Peyer's patch (tissue), 4 donors: ENCODE results near the gene NANOS3. TPM values are rescaled to one million over a fixed set of nuclear protein-coding genes. Genes with fewer than 3 reads are reported as not detected.
A peak's percentile ranks its signal among the peaks of the same experiment; 100 is the strongest.

ENCODE experiments used
- DNase-seq, 3 donors: peaks; one replicate each; pipeline ENCODE4 v3.0.0-alpha.2; 2017 to 2019
- H3K27ac ChIP-seq, 4 donors: fragments of 200-600 bp; sonication (generic); one replicate each; pipeline ENCODE4 v1.5.1; 2016 to 2019
- H3K27me3 ChIP-seq, 2 donors: fragments of 200-600 bp; sonication (generic); one replicate each; pipeline ENCODE4 v1.5.1; 2019
- H3K36me3 ChIP-seq, 3 donors: fragments of 200-600 bp; sonication (generic); one replicate each; pipeline ENCODE4 v1.5.1; 2016 to 2019
- H3K4me1 ChIP-seq, 4 donors: fragments of 200-600 bp; sonication (generic); one replicate each; pipeline ENCODE4 v1.5.1; 2016 to 2019
- H3K4me3 ChIP-seq, 4 donors: fragments of 200-600 bp; sonication (generic); 1 replicate in 3 of 4; 2 replicates in 1 of 4; pipeline ENCODE4 v1.5.1; 2016 to 2019; ENCODE audit warnings: mild to moderate bottlenecking in 1 of 4
- H3K9me3 ChIP-seq, 4 donors: fragments of 200-600 bp; sonication (generic); one replicate each; pipeline ENCODE4 v1.5.1; 2016 to 2019; ENCODE audit warnings: mild to moderate bottlenecking in 1 of 4
- CTCF ChIP-seq, 6 experiments: fragments of 450-650 bp in 4 of 6; fragments of 200-600 bp in 2 of 6; sonication (generic) in 1 of 6; IDR thresholded peaks; one replicate each; pipeline ENCODE4 v1.5.1; 2017 to 2019; ENCODE audit warnings: antibody characterized with exemption in 6 of 6, mild to moderate bottlenecking in 3 of 6, moderate library complexity in 1 of 6
- POLR2A ChIP-seq, 2 donors: fragments of 450-650 bp; IDR thresholded peaks; one replicate each; pipeline ENCODE4 v1.5.1; 2017; ENCODE audit warnings: antibody characterized with exemption in 2 of 2, mild to moderate bottlenecking in 2 of 2, moderate library complexity in 2 of 2
- total RNA-seq, 4 donors: library from RNA; depleted of rRNA; stranded (reverse); fragments of >200 nt; gene quantifications; one replicate each; pipeline ENCODE4 v1.1.0, GENCODE V29; 2016

The NANOS3 gene
- total RNA-seq, 4 donors from 2014 or later: not detected

- Histone ChIP-seq H3K4me3 (no peak overlapping the region), H3K27ac (no peak overlapping the region), H3K9me3 (no peaks in the 10 kb centered on the region), H3K27me3 (no peaks in the 10 kb centered on the region), H3K36me3 (no peaks in the 10 kb centered on the region), H3K4me1 (peaks cover 0 to 22% (median 0%) of the 10 kb centered on the region in 4 donors)
- DNase-seq: no peak
- TF ChIP-seq POLR2A (IDR thresholded peaks at IDR 0.05) (no peak), CTCF (IDR thresholded peaks at IDR 0.05) (peak in 5 of 6 experiments; percentile 14 to 42 (median 29))
These were observed 26.1 kb downstream of the NANOS3 start for GRCh38 chr19:13902993-13903555.

DNA sequence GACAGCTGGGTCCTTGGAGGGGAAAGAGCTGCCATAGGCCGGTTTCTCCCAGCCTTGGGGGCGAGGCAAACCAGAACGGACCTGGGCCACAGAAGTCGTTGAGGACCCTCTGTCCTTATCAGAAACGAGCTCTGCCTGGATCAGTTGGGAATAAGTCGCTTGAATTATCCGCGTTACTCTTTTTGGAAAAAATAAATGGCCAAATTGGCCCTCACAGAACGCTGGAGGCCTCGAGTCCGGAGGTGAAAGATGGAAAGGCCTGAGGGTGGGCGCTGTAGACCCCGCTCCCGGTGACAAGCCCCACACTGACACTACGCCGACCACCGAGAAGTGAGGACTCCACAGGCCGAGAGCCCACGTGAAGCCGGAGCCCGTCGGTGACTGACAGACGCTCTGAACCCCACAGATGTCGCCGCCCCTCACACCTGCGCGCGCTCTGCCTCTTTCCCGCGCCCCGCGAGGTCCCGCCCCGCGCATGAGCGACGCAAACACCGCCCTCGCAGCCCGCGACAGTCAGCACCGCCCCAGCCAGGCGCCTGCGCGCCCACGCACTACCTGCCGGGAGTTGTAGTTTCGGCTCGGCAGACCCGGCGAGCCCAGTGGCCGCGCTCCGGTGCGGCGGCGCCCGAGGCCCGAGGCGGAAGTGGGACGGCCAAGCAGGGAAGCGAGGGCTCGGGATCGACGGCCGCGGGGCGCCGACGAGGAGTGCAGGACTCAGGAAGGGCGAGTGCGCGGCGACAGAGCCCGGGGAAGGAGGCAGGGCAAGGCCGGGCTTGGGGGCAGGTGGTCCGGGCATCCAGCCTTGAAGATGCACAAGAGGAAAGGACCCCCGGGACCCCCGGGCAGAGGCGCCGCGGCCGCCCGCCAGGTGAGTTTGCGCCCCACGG, 28.9 kb downstream of the NANOS3 start, which contains the start of the genes BRME1 and CC2D1A:
Gene BRME1, minus strand, starts transcription at position 484 of the 887 bp plus-strand sequence. CDS start 1,225 bp downstream, outside the sequence.
Gene CC2D1A, plus strand, starts transcription at position 568 of the 887 bp plus-strand sequence. Its CDS starts 241 bp downstream, at position 809.
- H3K9me3 ChIP-seq: no peaks in the 10 kb centered on the region
- TF ChIP-seq CTCF (IDR thresholded peaks at IDR 0.05) (peak in 2 of 6 experiments; percentile 5 to 19), POLR2A (IDR thresholded peaks at IDR 0.05) (peak; percentile 78 to 80)
- peaks cover 0 to 5% (median 0%) of the 10 kb centered on the region in 3 donors for H3K36me3 ChIP-seq
- peak within 1 kb of the TSS; percentile 83 to 96 (median 92) for H3K27ac ChIP-seq
- peak; percentile 90 to 97 (median 97) for DNase-seq
- H3K4me1 ChIP-seq: peaks cover 0 to 22% (median 0%) of the 10 kb centered on the region in 4 donors
- no peaks in the 10 kb centered on the region for H3K27me3 ChIP-seq
- H3K4me3 ChIP-seq: peak within 1 kb of the TSS; percentile 75 to 99 (median 94)

- Histone ChIP-seq H3K36me3 (peaks cover 0 to 6% (median 0%) of the 10 kb centered on the region in 3 donors), H3K4me1 (peaks cover 0 to 22% (median 0%) of the 10 kb centered on the region in 4 donors), H3K27me3 (no peaks in the 10 kb centered on the region), H3K4me3 (peak overlapping the region; percentile 75 to 99 (median 94)), H3K27ac (peak overlapping the region; percentile 83 to 96 (median 92)), H3K9me3 (no peaks in the 10 kb centered on the region)
- TF ChIP-seq POLR2A (IDR thresholded peaks at IDR 0.05) (no peak), CTCF (IDR thresholded peaks at IDR 0.05) (no peak)
- DNase-seq: peak; percentile 41 to 83 (median 79)
These were observed 29.6 kb downstream of the NANOS3 start for GRCh38 chr19:13906521-13906904.

- peak overlapping the region; percentile 75 to 99 (median 94) for H3K4me3 ChIP-seq
These were observed 30.0 kb downstream of the NANOS3 start for GRCh38 chr19:13906910-13907309.

More at GRCh38 chr19:13906910-13907309, 30.0 kb downstream of the NANOS3 start:
- Histone ChIP-seq H3K27ac (peak overlapping the region in 3 of 4 donors; percentile 88 to 96 (median 95)), H3K4me1 (peaks cover 0 to 22% (median 0%) of the 10 kb centered on the region in 4 donors), H3K27me3 (no peaks in the 10 kb centered on the region), H3K9me3 (no peaks in the 10 kb centered on the region), H3K36me3 (peaks cover 0 to 10% (median 0%) of the 10 kb centered on the region in 3 donors)
- TF ChIP-seq CTCF (IDR thresholded peaks at IDR 0.05): no peak
- TF ChIP-seq POLR2A (IDR thresholded peaks at IDR 0.05): no peak
- DNase-seq: no peak
